Fibroblast of the aortic adventitia (primary cell): ENCODE measurements around the gene CLSTN1. TPM values are rescaled to one million over a fixed set of nuclear protein-coding genes. Genes with fewer than 3 reads are reported as not detected.
"Not testable (repeated sequence)": the region's sequence is repeated elsewhere in the genome, so short reads cannot be mapped to it uniquely, and the experiment has no call there.

ENCODE experiments used
- DNase-seq: peaks from one replicate; pipeline ENCODE4 v3.0.0-alpha.2; 2010; ENCODE audit warnings: low read depth
- H3K4me3 ChIP-seq: 2 replicates; pipeline ENCODE4 v1.5.1; 2011; ENCODE audit warnings: low read depth, mild to moderate bottlenecking, control low read depth, low read length, moderate library complexity
- CTCF ChIP-seq: IDR thresholded peaks from 2 replicates; pipeline ENCODE4 v1.5.1; 2011; ENCODE audit warnings: mild to moderate bottlenecking, low read length, control low read depth, inconsistent platforms; ENCODE audit not compliant: insufficient read depth
- total RNA-seq: library from RNA; depleted of rRNA; stranded (reverse); fragments of >200 nt; gene quantifications from 2 replicates; pipeline ENCODE4 v1.2.3, GENCODE V29; 2012; ENCODE audit warnings: low replicate concordance

Gene CLSTN1
- total RNA-seq, 1 donor, result 61.5 TPM

- TF ChIP-seq CTCF, result no peak
- DNase-seq, result no peak
- no peak overlapping the region for H3K4me3 ChIP-seq
Measured at GRCh38 chr1:9759939-9760338, 63.8 kb downstream of the CLSTN1 start.

- no peak for TF ChIP-seq CTCF
- DNase-seq, result no peak
- no peak overlapping the region for H3K4me3 ChIP-seq
Measured at GRCh38 chr1:9758559-9759121, 65.1 kb downstream of the CLSTN1 start.

GRCh38 chr1:9755441-9755995 is 68.2 kb downstream of the CLSTN1 start:
- H3K4me3 ChIP-seq, result no peak overlapping the region
- DNase-seq, result no peak

GRCh38 chr1:9753121-9753531 is 70.6 kb downstream of the CLSTN1 start:
- no peak overlapping the region for H3K4me3 ChIP-seq
- no peak for TF ChIP-seq CTCF
- peak; percentile 86 for DNase-seq

More at GRCh38 chr1:9755441-9755995, 68.2 kb downstream of the CLSTN1 start:
- no peak for TF ChIP-seq CTCF

GRCh38 chr1:9751971-9752370 is 71.8 kb downstream of the CLSTN1 start:
- TF ChIP-seq CTCF, result no peak
- H3K4me3 ChIP-seq, result no peak overlapping the region
- no peak for DNase-seq

GRCh38 chr1:9749361-9749760 is 74.4 kb downstream of the CLSTN1 start:
- TF ChIP-seq CTCF, result no peak
- no peak for DNase-seq
- no peak overlapping the region for H3K4me3 ChIP-seq

- DNase-seq, result not testable (repeated sequence)
Measured at GRCh38 chr1:9748391-9748790, 75.4 kb downstream of the CLSTN1 start.

More at GRCh38 chr1:9748391-9748790, 75.4 kb downstream of the CLSTN1 start:
- not testable (repeated sequence) for H3K4me3 ChIP-seq
